ENCODE data around the gene KAT8.
"Not testable (repeated sequence)": the region's sequence is repeated elsewhere in the genome, so short reads cannot be mapped to it uniquely, and the experiment has no call there.

The KAT8 gene

DNA sequence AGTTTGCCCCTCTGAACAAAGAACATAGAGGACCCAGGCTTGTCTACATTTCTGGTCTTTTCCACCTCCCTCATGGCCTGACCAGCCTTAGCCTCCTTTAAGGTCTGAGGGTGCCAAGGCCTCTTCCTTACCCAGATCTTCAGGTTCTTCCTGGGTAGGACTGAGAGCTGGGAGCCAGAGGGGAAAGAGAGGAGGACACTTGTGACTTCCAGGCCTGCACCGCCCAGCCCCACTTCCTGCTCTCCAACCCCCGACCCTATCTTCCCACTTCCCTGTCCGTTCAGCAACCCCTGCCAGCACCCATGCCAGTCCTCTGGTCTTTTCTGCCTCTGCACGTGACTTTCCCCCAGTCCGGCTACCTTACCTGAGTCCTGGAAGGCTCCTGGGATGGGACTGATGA lies 31.9 kb downstream of the KAT8 start:
- no peak for DNase-seq (ENCODE audit: low read depth)

DNA sequence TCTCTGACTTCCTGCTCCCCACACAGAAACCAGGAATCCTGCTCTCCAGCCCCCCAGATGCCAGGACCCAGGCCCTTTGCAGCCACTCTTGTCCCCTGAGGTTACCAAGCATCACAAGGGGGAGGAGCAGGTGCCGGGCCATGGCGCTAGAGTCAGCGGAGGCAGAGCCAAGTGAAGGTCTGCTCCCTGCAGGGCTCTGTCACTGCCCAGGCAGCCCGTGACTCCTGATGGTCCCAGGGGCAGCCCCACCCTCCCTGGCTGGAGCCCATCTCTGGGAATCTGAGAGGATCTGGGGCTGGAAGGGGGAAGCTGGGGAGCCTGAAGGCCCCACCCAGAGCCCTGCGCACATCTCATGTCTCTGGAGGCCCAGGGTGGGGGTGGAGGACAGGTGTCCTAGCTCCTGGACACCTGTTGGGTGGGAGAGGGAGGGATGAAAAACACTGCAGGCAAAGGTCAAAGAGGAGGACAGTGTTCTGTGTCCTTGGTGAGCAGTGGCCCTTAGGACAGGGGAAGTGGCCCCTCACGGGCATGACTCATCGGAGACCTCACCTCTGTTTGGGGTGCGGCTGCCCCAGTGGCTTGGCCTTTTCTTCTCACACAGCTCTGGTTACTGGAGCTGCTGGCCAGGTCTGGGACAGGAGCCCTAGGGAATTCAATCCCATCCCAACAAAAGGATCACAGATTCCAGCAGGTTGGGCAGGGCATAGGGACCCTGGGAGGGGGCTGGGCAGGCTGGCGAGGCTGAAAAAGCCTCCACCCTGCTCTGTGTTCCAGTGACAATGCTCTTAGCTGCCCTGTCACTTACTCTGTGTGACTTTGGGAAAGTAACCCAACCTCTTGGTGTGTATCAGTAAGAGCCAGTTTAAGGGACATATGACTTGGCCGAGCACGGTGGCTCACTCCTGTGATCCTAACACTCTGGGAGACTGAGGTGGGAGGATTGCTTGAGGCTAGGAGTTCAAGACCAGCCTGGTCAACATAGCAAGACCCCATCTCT lies 32.7 kb downstream of the KAT8 start, which contains the start of gene PRSS36:
PRSS36 (minus strand) TSS at position 173 of the 997 bp plus-strand sequence; CDS start at position 142, 31 bp downstream.
- DNase-seq (ENCODE audit: low read depth), result no peak

GRCh38 chr16:31150976-31151375 lies 33.5 kb downstream of the KAT8 start:
- DNase-seq (ENCODE audit: low read depth), result not testable (repeated sequence)

DNA sequence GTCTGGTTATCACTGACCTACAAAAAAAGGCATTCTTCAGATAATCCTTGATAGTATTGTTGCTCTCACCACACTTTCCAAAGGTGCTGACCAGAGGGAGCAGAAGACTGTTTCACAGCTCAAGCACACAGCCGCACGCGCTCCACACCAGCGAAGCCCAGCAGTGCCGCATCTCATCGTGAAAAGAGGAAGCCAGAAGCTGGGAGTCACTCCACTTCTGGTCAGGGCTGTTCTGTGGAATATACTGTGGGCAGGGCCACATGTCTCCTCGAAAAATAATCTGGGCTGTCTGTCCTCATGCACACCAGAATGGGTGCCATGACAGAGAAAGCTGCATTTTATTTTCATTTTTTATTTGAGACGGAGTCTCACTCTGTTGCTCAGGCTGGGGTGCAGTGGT lies 39.7 kb downstream of the KAT8 start:
- no peak for DNase-seq (ENCODE audit: low read depth)

- DNase-seq (ENCODE audit: low read depth), result no peak
These were observed 49.9 kb downstream of the KAT8 start for GRCh38 chr16:31167315-31167714.

- DNase-seq (ENCODE audit: low read depth), result no peak
These were observed 51.4 kb downstream of the KAT8 start for GRCh38 chr16:31168848-31169247.

DNA sequence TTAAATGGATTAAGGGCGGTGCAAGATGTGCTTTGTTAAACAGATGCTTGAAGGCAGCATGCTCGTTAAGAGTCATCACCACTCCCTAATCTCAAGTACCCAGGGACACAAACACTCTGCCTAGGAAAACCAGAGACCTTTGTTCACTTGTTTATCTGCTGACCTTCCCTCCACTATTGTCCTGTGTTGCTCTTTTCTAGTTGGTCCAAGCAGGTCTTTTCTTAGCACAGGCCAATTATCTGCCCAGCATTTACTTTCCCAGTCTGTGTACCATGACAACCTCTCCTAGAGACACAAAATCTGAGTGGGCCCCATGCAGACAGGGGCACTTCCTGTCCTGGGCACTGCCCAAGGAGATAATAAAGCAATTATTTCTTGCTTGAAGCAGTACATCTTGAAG lies 52.6 kb downstream of the KAT8 start:
- not testable (repeated sequence) for DNase-seq (ENCODE audit: low read depth)

DNA sequence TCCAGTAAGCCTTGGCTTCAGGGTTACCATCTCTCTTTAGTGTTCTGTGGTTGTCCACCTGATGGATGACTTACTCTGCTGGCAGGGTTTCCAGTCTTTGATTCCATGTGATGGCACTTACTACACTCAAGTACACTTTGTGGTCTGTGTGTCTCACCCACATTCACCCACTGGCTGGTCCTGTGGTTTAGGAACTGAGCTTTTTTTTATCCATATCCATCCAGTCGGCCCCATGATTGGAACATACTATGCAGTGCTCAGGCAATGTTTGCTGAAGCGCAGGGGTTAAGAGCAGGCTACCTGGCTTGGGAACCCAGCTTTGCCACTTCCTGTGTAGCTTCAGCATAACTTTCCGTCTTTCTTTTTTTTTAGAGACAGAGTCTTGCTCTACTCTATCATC lies 59.7 kb downstream of the KAT8 start:
- peak; percentile 25 for DNase-seq (ENCODE audit: low read depth)

GRCh38 chr16:31179219-31179746 lies 61.8 kb downstream of the KAT8 start:
- DNase-seq (ENCODE audit: low read depth), result no peak

GRCh38 chr16:31179747-31180459 lies 62.4 kb downstream of the KAT8 start, which contains the start of gene FUS:
Gene FUS (plus strand): TSS chr16:31180139. CDS start chr16:31180215, 76 bp downstream.
- peak; percentile 83 for DNase-seq (ENCODE audit: low read depth)
